H1 (cell line): Measurements from ENCODE around the gene CNTN5. TPM values are rescaled to one million over a fixed set of nuclear protein-coding genes. Genes with fewer than 3 reads are reported as not detected.

Experiments
- CTCF ChIA-PET: fragments of 300-600 bp; sonication (Branson Sonifier 250); formaldehyde crosslinking; loops from one replicate; lab custom pipeline; 2021; ENCODE audit not compliant: partially characterized antibody; lab: Charles Lee
- POLR2A ChIA-PET: fragments of 300-600 bp; sonication (Branson Sonifier 250); formaldehyde crosslinking; loops from one replicate; lab custom pipeline; 2021; ENCODE audit warnings: inconsistent platforms; ENCODE audit not compliant: partially characterized antibody; lab: Charles Lee
- DNase-seq, 2 experiments: peaks; one replicate each; pipeline versions ENCODE4 v3.0.0 to v3.0.0-alpha.2; 2010 to 2022; ENCODE audit warnings: low spot score in 2 of 2, low read depth in 1 of 2, mixed read lengths in 1 of 2
- FAIRE-seq: peaks from 2 replicates; lab custom pipeline; 2011; peaks lifted over from hg19 to GRCh38; lab: Jason Lieb, UNC
- H2AFZ ChIP-seq: 2 replicates; pipeline ENCODE4 v1.8.1; 2012; ENCODE audit warnings: low read length, inconsistent platforms
- H2AK5ac ChIP-seq: 2 replicates; pipeline ENCODE4 v1.6.1; 2013; ENCODE audit warnings: low read depth, low read length
- H2BK120ac ChIP-seq: replicated peaks from 2 replicates; pipeline ENCODE3; 2013; ENCODE audit warnings: low read depth, low read length, inconsistent platforms
- H2BK12ac ChIP-seq: 2 replicates; pipeline ENCODE4 v1.6.1; 2013; ENCODE audit warnings: low read depth, low read length
- H2BK15ac ChIP-seq: 2 replicates; pipeline ENCODE4 v1.6.1; 2013; ENCODE audit warnings: low read length
- H2BK20ac ChIP-seq: 2 replicates; pipeline ENCODE4 v1.6.1; 2013; ENCODE audit warnings: low read length
- H2BK5ac ChIP-seq: 2 replicates; pipeline ENCODE4 v1.6.1; 2013; ENCODE audit warnings: low read depth, low read length
- H3K14ac ChIP-seq: 2 replicates; pipeline ENCODE4 v1.6.1; 2013; ENCODE audit warnings: inconsistent platforms; ENCODE audit not compliant: insufficient read length
- H3K18ac ChIP-seq: 2 replicates; pipeline ENCODE4 v1.6.1; 2013; ENCODE audit warnings: low read length; ENCODE audit errors: extremely low read depth
- H3K23ac ChIP-seq: 2 replicates; pipeline ENCODE4 v1.6.1; 2013; ENCODE audit warnings: inconsistent platforms; ENCODE audit not compliant: insufficient read length
- H3K23me2 ChIP-seq: 2 replicates; pipeline ENCODE4 v1.6.1; 2013; ENCODE audit warnings: low read depth, low read length
- H3K27ac ChIP-seq: 2 replicates; pipeline ENCODE4 v1.6.1; 2011; ENCODE audit warnings: low read depth, low read length, inconsistent platforms
- H3K27me3 ChIP-seq, 4 experiments: replicated peaks in 1 of 4; 1 replicate in 1 of 4; 2 replicates in 3 of 4; pipeline versions ENCODE4 v1.6.1 to v1.8.1; 2011 to 2013; ENCODE audit warnings: low read length in 3 of 4, mild to moderate bottlenecking in 3 of 4, inconsistent platforms in 2 of 4, mixed read lengths in 2 of 4, moderate library complexity in 1 of 4; ENCODE audit not compliant: control insufficient read depth in 3 of 4, insufficient read depth in 3 of 4; ENCODE audit errors: extremely low read depth in 1 of 4
- H3K36me3 ChIP-seq, 4 experiments: 2 replicates each; pipeline versions ENCODE4 v1.6.1 to v1.8.1; 2011 to 2013; ENCODE audit warnings: mild to moderate bottlenecking in 4 of 4, low read length in 3 of 4, moderate library complexity in 2 of 4, control low read depth in 1 of 4, inconsistent platforms in 1 of 4; ENCODE audit not compliant: insufficient read depth in 4 of 4, control insufficient read depth in 2 of 4
- H3K4ac ChIP-seq: replicated peaks from 2 replicates; pipeline ENCODE3; 2013; ENCODE audit warnings: low read length, low read depth, mixed read lengths, inconsistent platforms; ENCODE audit not compliant: insufficient read length
- H3K4me1 ChIP-seq, 4 experiments: replicated peaks in 1 of 4; 1 replicate in 1 of 4; 2 replicates in 3 of 4; pipeline versions ENCODE4 v1.6.1 to v1.8.1; 2011 to 2013; ENCODE audit warnings: low read length in 3 of 4, inconsistent platforms in 2 of 4, mixed read lengths in 1 of 4; ENCODE audit not compliant: insufficient read depth in 4 of 4, control insufficient read depth in 3 of 4
- H3K4me2 ChIP-seq, 2 experiments: 2 replicates each; pipeline versions ENCODE4 v1.6.1 to v1.8.1; 2011 to 2013; ENCODE audit warnings: low read depth in 2 of 2, low read length in 2 of 2, control low read depth in 1 of 2, inconsistent platforms in 1 of 2, mild to moderate bottlenecking in 1 of 2; ENCODE audit not compliant: insufficient read depth in 1 of 2
- H3K4me3 ChIP-seq, 4 experiments: fragments of 200-600, 300-600 bp in 1 of 4; sonication (generic), shearing (Covaris generic), sonication (Bioruptor Twin) in 1 of 4; 2 replicates each; pipeline versions ENCODE4 v1.5.1 to v1.8.1; 2011 to 2016; ENCODE audit warnings: low read length in 4 of 4, low read depth in 3 of 4, control low read depth in 2 of 4, inconsistent platforms in 2 of 4, mild to moderate bottlenecking in 2 of 4, mixed read lengths in 1 of 4, moderate library complexity in 1 of 4; ENCODE audit not compliant: insufficient read depth in 2 of 4; ENCODE audit errors: extremely low read depth in 1 of 4
- H3K56ac ChIP-seq: replicated peaks from 2 replicates; pipeline ENCODE3; 2013; ENCODE audit warnings: low read depth, mild to moderate bottlenecking, mixed read lengths, low read length, inconsistent platforms; ENCODE audit not compliant: insufficient read length
- H3K79me1 ChIP-seq: 2 replicates; pipeline ENCODE4 v1.6.1; 2013; ENCODE audit warnings: low read depth, low read length, control low read depth
- H3K79me2 ChIP-seq, 2 experiments: 2 replicates each; pipeline versions ENCODE4 v1.6.1 to v1.8.1; 2012 to 2013; ENCODE audit warnings: low read length in 2 of 2, mild to moderate bottlenecking in 2 of 2, inconsistent platforms in 1 of 2; ENCODE audit not compliant: insufficient read depth in 2 of 2, control insufficient read depth in 1 of 2
- H3K9ac ChIP-seq, 4 experiments: replicated peaks in 1 of 4; 1 replicate in 1 of 4; 2 replicates in 3 of 4; pipeline versions ENCODE4 v1.6.1 to v1.8.1; 2011 to 2013; ENCODE audit warnings: low read depth in 3 of 4, low read length in 3 of 4, control low read depth in 2 of 4, mild to moderate bottlenecking in 2 of 4, moderate library complexity in 2 of 4, inconsistent platforms in 1 of 4; ENCODE audit errors: extremely low read depth in 1 of 4
- H3K9me3 ChIP-seq, 2 experiments: 2 replicates each; pipeline versions ENCODE4 v1.6.1 to v1.8.1; 2012 to 2013; ENCODE audit warnings: mild to moderate bottlenecking in 2 of 2, moderate library complexity in 2 of 2, control low read depth in 1 of 2, inconsistent platforms in 1 of 2, low read depth in 1 of 2, low read length in 1 of 2, mixed read lengths in 1 of 2; ENCODE audit not compliant: insufficient read depth in 2 of 2
- H4K20me1 ChIP-seq, 2 experiments: replicated peaks in 1 of 2; 2 replicates each; pipeline versions ENCODE3 to v1.8.1; 2011 to 2013; ENCODE audit warnings: inconsistent platforms in 2 of 2, low read length in 2 of 2, mild to moderate bottlenecking in 1 of 2; ENCODE audit not compliant: insufficient read depth in 2 of 2, control insufficient read depth in 1 of 2
- H4K5ac ChIP-seq: 2 replicates; pipeline ENCODE4 v1.6.1; 2013; ENCODE audit warnings: low read length, low read depth, mixed read lengths, inconsistent platforms; ENCODE audit not compliant: insufficient read length
- H4K8ac ChIP-seq: 2 replicates; pipeline ENCODE4 v1.8.0; 2013; ENCODE audit warnings: mild to moderate bottlenecking, moderate library complexity, low read length, inconsistent platforms; ENCODE audit not compliant: insufficient read depth; ENCODE audit errors: extremely low read depth
- H4K91ac ChIP-seq: replicated peaks from 2 replicates; pipeline ENCODE3; 2013; ENCODE audit warnings: low read length, mixed read lengths, inconsistent platforms; ENCODE audit not compliant: insufficient read length
- CHD1 ChIP-seq: IDR thresholded peaks from 2 replicates; pipeline ENCODE4 v1.6.1; 2012; ENCODE audit warnings: low read depth, low read length, improper control_type of control experiment
- CREB1 ChIP-seq: IDR thresholded peaks from 2 replicates; pipeline ENCODE4 v1.6.1; 2012; ENCODE audit warnings: inconsistent platforms
- CTBP2 ChIP-seq: IDR thresholded peaks from 2 replicates; pipeline ENCODE4 v1.7.0; 2011; ENCODE audit warnings: borderline replicate concordance, mild to moderate bottlenecking, moderate library complexity, mixed read lengths, low read length; ENCODE audit not compliant: insufficient read depth, insufficient read length
- EZH2 ChIP-seq: fragments of 200-600 bp; sonication (generic); IDR thresholded peaks from 2 replicates; pipeline ENCODE4 v1.7.1; 2012; ENCODE audit warnings: low read depth, mild to moderate bottlenecking, moderate library complexity, low read length, inconsistent platforms; ENCODE audit not compliant: severe bottlenecking
- FOSL1 ChIP-seq: IDR thresholded peaks from 2 replicates; pipeline ENCODE4 v1.6.1; 2011; ENCODE audit warnings: mild to moderate bottlenecking, low read depth, low read length, moderate library complexity; ENCODE audit not compliant: insufficient read depth
- HDAC2 ChIP-seq, 2 experiments: fragments of 300-600 bp in 1 of 2; sonication (generic) in 1 of 2; IDR thresholded peaks; 2 replicates each; pipeline ENCODE4 v1.6.1; 2011 to 2012; ENCODE audit warnings: low read depth in 2 of 2, low read length in 2 of 2, mild to moderate bottlenecking in 2 of 2, moderate library complexity in 2 of 2, borderline replicate concordance in 1 of 2, inconsistent platforms in 1 of 2
- JUN ChIP-seq: IDR thresholded peaks from 2 replicates; pipeline ENCODE4 v1.6.1; 2011; ENCODE audit warnings: low read depth, mild to moderate bottlenecking, improper control_type of control experiment, low read length
- JUND ChIP-seq: IDR thresholded peaks from 2 replicates; pipeline ENCODE4 v1.6.1; 2011; ENCODE audit warnings: mild to moderate bottlenecking, improper control_type of control experiment, low read length
- KDM1A ChIP-seq: fragments of 200-600, 300-600 bp; sonication (generic); IDR thresholded peaks from 2 replicates; pipeline ENCODE4 v1.7.1; 2016; ENCODE audit warnings: mild to moderate bottlenecking, low read length, borderline replicate concordance
- MAFK ChIP-seq: IDR thresholded peaks from 2 replicates; pipeline ENCODE4 v1.6.1; 2012; ENCODE audit warnings: low read depth, mild to moderate bottlenecking, improper control_type of control experiment, low read length
- PHF8 ChIP-seq: fragments of 200-600 bp; sonication (generic); conservative IDR thresholded peaks from 2 replicates; pipeline ENCODE4 v1.7.1; 2012; ENCODE audit warnings: low read depth, mild to moderate bottlenecking, inconsistent platforms, low read length, moderate library complexity
- POLR2AphosphoS5 ChIP-seq: IDR thresholded peaks from 2 replicates; pipeline ENCODE4 v1.6.1; 2011; ENCODE audit warnings: low read depth, low read length
- RFX5 ChIP-seq: IDR thresholded peaks from 2 replicates; pipeline ENCODE4 v1.6.1; 2011; ENCODE audit warnings: low read depth, low read length, improper control_type of control experiment, borderline replicate concordance
- SIX5 ChIP-seq: IDR thresholded peaks from 2 replicates; pipeline ENCODE4 v1.6.1; 2011; ENCODE audit warnings: mild to moderate bottlenecking, low read depth, low read length
- SP1 ChIP-seq: IDR thresholded peaks from 2 replicates; pipeline ENCODE4 v1.6.1; 2011; ENCODE audit warnings: low read depth, low read length
- SUZ12 ChIP-seq: fragments of 200-600 bp; sonication (generic); IDR thresholded peaks from 2 replicates; pipeline ENCODE4 v1.6.1; 2012; ENCODE audit warnings: mild to moderate bottlenecking, inconsistent platforms, low read length, moderate library complexity, mixed read lengths
- WGBS, 2 experiments: shearing (Covaris generic) in 1 of 2; methylation state at CpG; one replicate each; pipeline versions ENCODE4 v1.1.6 to v1.1.7; 2013 to 2015; ENCODE audit warnings: low lambda C conversion rate in 2 of 2, mixed read lengths in 2 of 2, inconsistent platforms in 1 of 2, low coverage in 1 of 2, missing lambda C conversion rate in 1 of 2; ENCODE audit not compliant: insufficient replicate concordance in 2 of 2, insufficient coverage in 1 of 2, insufficient read length in 1 of 2; ENCODE audit errors: extremely low coverage in 1 of 2, missing lambda C conversion rate in 1 of 2; 5-methylcytosine and 5-hydroxymethylcytosine counted together
- polyA plus RNA-seq, 7 experiments: library from polyadenylated mRNA; depleted of rRNA in 3 of 7; stranded (reverse) in 5 of 7; unstranded in 2 of 7; fragments of >200 nt in 5 of 7; fragments of 200-250 nt in 2 of 7; gene quantifications; 1 replicate in 5 of 7; 2 replicates in 1 of 7; 4 replicates in 1 of 7; pipeline versions ENCODE4 v1.2.1 to v1.2.3, GENCODE V29; 2011 to 2013; ENCODE audit warnings: missing spikeins in 2 of 7, mixed read lengths in 2 of 7
- total RNA-seq: library from RNA; stranded (reverse); fragmentation: NEBNext Ultra II Directional; extraction: Animal tissue kit (Norgen Biotek cat#: 25700); gene quantifications from 2 replicates; pipeline ENCODE4 v1.2.1, GENCODE V29; 2021

Gene CNTN5
- total and polyA plus RNA-seq, 2 of the 8 experiments (the other 6 are each of a cell fraction or from before 2014, with no cell fraction given) = not detected

DNA sequence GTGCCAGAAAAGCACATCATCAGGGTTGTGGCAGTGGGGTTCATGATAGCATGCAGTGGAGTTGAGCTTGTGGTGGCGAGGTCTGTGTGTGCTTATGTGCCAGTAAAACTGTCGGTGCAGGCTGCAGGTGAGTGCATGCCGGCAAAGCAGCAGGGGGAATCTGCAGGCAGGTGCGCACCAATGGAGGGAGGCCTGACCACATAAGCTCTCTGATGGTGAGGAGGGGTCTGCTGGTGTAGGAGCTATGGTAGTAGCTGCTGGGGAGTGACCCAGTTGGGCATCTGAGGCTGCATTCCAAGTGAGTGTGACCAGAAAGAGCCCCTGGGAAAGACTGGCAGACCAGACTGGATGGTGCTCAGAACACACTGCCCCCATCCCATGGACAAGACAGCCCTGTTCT, 121.5 kb downstream of the CNTN5 start:
- 0 out of 2 replicates have a peak overlapping the region, but pooled peaks have one; percentile 57 for H2AFZ ChIP-seq
- 63% methylated on average over 4 of the region's 4 CpGs; no CpG with 5 or more reads in 1 of the 2 experiments for WGBS, 2 experiments
- H3K9ac ChIP-seq = no peak overlapping the region
- H2BK5ac ChIP-seq = no peak overlapping the region
- no peak overlapping the region; the same call in 1 of the 2 replicates for H2BK20ac ChIP-seq
- no peaks in the 10 kb centered on the region for H3K9me3 ChIP-seq
- no peaks in the 10 kb centered on the region for H3K79me2 ChIP-seq
- no peak overlapping the region for H3K14ac ChIP-seq
- H3K18ac ChIP-seq = no peak overlapping the region
- no peak overlapping the region for H2AK5ac ChIP-seq
- FAIRE-seq = no peak
- DNase-seq = no peak
- H3K23me2 ChIP-seq = no peaks in the 10 kb centered on the region
- H3K4ac ChIP-seq = no peak overlapping the region
- POLR2A ChIA-PET = no interaction called here
- CTCF ChIA-PET = no interaction called here
- no peak overlapping the region for H3K4me2 ChIP-seq
- no peak overlapping the region for H3K27ac ChIP-seq
- no peaks in the 10 kb centered on the region for H3K27me3 ChIP-seq
- H3K4me1 ChIP-seq = no peaks in the 10 kb centered on the region
- no peak overlapping the region for H2BK12ac ChIP-seq
- H3K4me3 ChIP-seq = no peak overlapping the region
- no peaks in the 10 kb centered on the region for H3K36me3 ChIP-seq
- no peak overlapping the region for H4K8ac ChIP-seq
- no peak overlapping the region for H3K23ac ChIP-seq
- H3K56ac ChIP-seq = no peak overlapping the region
- no peaks in the 10 kb centered on the region for H3K79me1 ChIP-seq
- H2BK120ac ChIP-seq = no peak overlapping the region
- H2BK15ac ChIP-seq = no peak overlapping the region
- H4K20me1 ChIP-seq = no peaks in the 10 kb centered on the region
- H4K5ac ChIP-seq = no peak overlapping the region
- no peak overlapping the region for H4K91ac ChIP-seq
- TF ChIP-seq SIX5 (no peak), MAFK (no peak), CTBP2 (no peak), EZH2 (no peak), KDM1A (no peak), FOSL1 (no peak), JUND (no peak), RFX5 (no peak), HDAC2 (IDR thresholded peaks at IDR 0.05; ENCODE audit: borderline replicate concordance in 1 of 2, low read depth in 2 of 2, low read length in 2 of 2) (no peak), SP1 (no peak), SUZ12 (no peak), CHD1 (no peak), POLR2AphosphoS5 (no peak), JUN (no peak), PHF8 (no peak), CREB1 (no peak)
